HepG2 (cell line): Measurements from ENCODE around the gene CELF4. TPM values are rescaled to one million over a fixed set of nuclear protein-coding genes. Genes with fewer than 3 reads are reported as not detected.

Experiments used
- ATAC-seq: fragments of 200-7000 bp; cut with Tn5 transposase; 3 replicates; pipeline ENCODE4 v1.9.1; 2020; ENCODE audit warnings: mild to moderate bottlenecking, moderate library complexity
- BruUV-seq: library from RNA; stranded (reverse); fragments of 400-500 nt; replicated peaks from 2 replicates; lab custom pipeline; 2021; lab: Mats Ljungman, UMichigan
- CTCF ChIA-PET: fragments of 300-600 bp; formaldehyde crosslinking; extraction: SDS; loops from one replicate; lab custom pipeline; 2021; ENCODE audit warnings: low total read pairs, inconsistent platforms, low intra/inter-chr PET ratio; lab: Yijun Ruan, JAX
- POLR2A ChIA-PET: fragments of 350-600 bp; sonication (Branson Sonifier 250); formaldehyde crosslinking; loops from one replicate; lab custom pipeline; 2020; ENCODE audit warnings: antibody characterized with exemption, inconsistent platforms; lab: Yijun Ruan, JAX
- DNase-seq: peaks from one replicate; pipeline ENCODE4 v3.0.0-alpha.2; 2015; ENCODE audit warnings: low spot score
- FAIRE-seq: peaks from 3 replicates; lab custom pipeline; 2011; peaks lifted over from hg19 to GRCh38; lab: Jason Lieb, UNC
- H2AFZ ChIP-seq: one replicate; pipeline ENCODE4 v1.6.1; 2011; ENCODE audit warnings: low read length, inconsistent platforms
- H3K27ac ChIP-seq: fragments of 300-600 bp; 3 replicates; pipeline ENCODE4 v1.8.0; 2011; ENCODE audit warnings: mixed run types, mild to moderate bottlenecking, mixed read lengths, low read length, inconsistent platforms; ENCODE audit not compliant: insufficient read depth; ENCODE audit errors: extremely low read length
- H3K27me3 ChIP-seq, 2 experiments: fragments of 200-600 bp in 1 of 2; 2 replicates in 1 of 2; 3 replicates in 1 of 2; pipeline versions ENCODE4 v1.6.0 to v1.8.0; 2011; ENCODE audit warnings: low read length in 2 of 2, mild to moderate bottlenecking in 2 of 2, moderate library complexity in 2 of 2, inconsistent platforms in 1 of 2; ENCODE audit not compliant: insufficient read depth in 2 of 2, control insufficient read depth in 1 of 2
- H3K36me3 ChIP-seq, 2 experiments: fragments of 200-600 bp in 1 of 2; replicated peaks in 1 of 2; 2 replicates in 1 of 2; 3 replicates in 1 of 2; pipeline versions ENCODE4 v1.5.1 to v1.8.0; 2011; ENCODE audit warnings: low read length in 2 of 2, inconsistent platforms in 1 of 2; ENCODE audit not compliant: insufficient read depth in 2 of 2, control insufficient read depth in 1 of 2
- H3K4me1 ChIP-seq: 2 replicates; pipeline ENCODE4 v1.5.1; 2012; ENCODE audit warnings: low read length, inconsistent platforms; ENCODE audit not compliant: insufficient read depth
- H3K4me2 ChIP-seq: 2 replicates; pipeline ENCODE4 v1.6.0; 2011; ENCODE audit warnings: low read depth, low read length, inconsistent platforms
- H3K4me3 ChIP-seq, 3 experiments: fragments of 200-600 bp in 1 of 3; sonication (generic), shearing (Covaris generic) in 1 of 3; replicated peaks in 1 of 3; 2 replicates each; pipeline ENCODE4 v1.5.1; 2011 to 2016; ENCODE audit warnings: low read length in 3 of 3, inconsistent platforms in 2 of 3, low read depth in 2 of 3, mild to moderate bottlenecking in 2 of 3, control low read depth in 1 of 3, mixed read lengths in 1 of 3; ENCODE audit not compliant: insufficient read depth in 1 of 3
- H3K79me2 ChIP-seq: one replicate; pipeline ENCODE4 v1.6.1; 2011; ENCODE audit warnings: low read length, inconsistent platforms; ENCODE audit not compliant: insufficient read depth
- H3K9ac ChIP-seq: 2 replicates; pipeline ENCODE4 v1.6.0; 2011; ENCODE audit warnings: mild to moderate bottlenecking, low read depth, low read length, inconsistent platforms; ENCODE audit not compliant: insufficient read depth
- H3K9me3 ChIP-seq: 2 replicates; pipeline ENCODE4 v1.5.1; 2012; ENCODE audit warnings: mild to moderate bottlenecking, low read length
- H4K20me1 ChIP-seq: 2 replicates; pipeline ENCODE4 v1.6.0; 2011; ENCODE audit warnings: inconsistent platforms, mild to moderate bottlenecking, low read length, moderate library complexity; ENCODE audit not compliant: insufficient read depth
- ATAD3A ChIP-seq: sonication (generic); formaldehyde crosslinking; IDR thresholded peaks from 2 replicates; pipeline ENCODE4 v1.4.0; 2020; ENCODE audit warnings: missing genetic modification reagents
- HDAC6 ChIP-seq: fragments of 200-600 bp; sonication (generic); IDR thresholded peaks from 2 replicates; pipeline ENCODE4 v1.7.0; 2017; ENCODE audit warnings: mild to moderate bottlenecking, antibody characterized with exemption, low read length, low read depth
- PRMT3 ChIP-seq: sonication (generic); formaldehyde crosslinking; IDR thresholded peaks from 2 replicates; pipeline ENCODE4 v1.8.1; 2022; ENCODE audit warnings: low read depth, mild to moderate bottlenecking, moderate library complexity, missing genetic modification reagents, borderline replicate concordance
- SP5 ChIP-seq: IDR thresholded peaks from 2 replicates; pipeline ENCODE4 v1.6.1; 2016; ENCODE audit warnings: low read depth, borderline replicate concordance
- ZKSCAN1 ChIP-seq: fragments of 150-350 bp; IDR thresholded peaks from 2 replicates; pipeline ENCODE4 v1.6.1; 2014; ENCODE audit warnings: low read length
- WGBS: methylation state at CpG from one replicate; pipeline ENCODE4 v1.1.6; 2017; ENCODE audit warnings: low lambda C conversion rate; 5-methylcytosine and 5-hydroxymethylcytosine counted together
- in situ Hi-C: cut with HindIII; loops from 2 replicates; pipeline ENCODE4 v1.10.0; 2017; ENCODE audit warnings: low pct_unique_long_range_greater_than_20kb; ENCODE audit not compliant: extremely low pct_ligation_motif_present
- intact Hi-C: fragments of 100-400 bp; cut with micrococcal nuclease; formaldehyde crosslinking; loops from one replicate; pipeline ENCODE4 v1.10.0; 2022; ENCODE audit not compliant: unreplicated experiment
- polyA plus RNA-seq, 8 experiments: library from polyadenylated mRNA; depleted of rRNA in 3 of 8; stranded (reverse) in 7 of 8; unstranded in 1 of 8; fragments of >200 nt; fragmentation: Illumina TruSeq in 4 of 8; extraction: Trizol in 4 of 8; gene quantifications; 2 replicates each; pipeline versions ENCODE4 v1.2.1 to v1.2.3, GENCODE V29; 2011 to 2016; ENCODE audit warnings: low read depth in 4 of 8, missing spikeins in 1 of 8, mixed read lengths in 1 of 8; ENCODE audit not compliant: insufficient read depth in 1 of 8
- total RNA-seq, 5 experiments: library from RNA; depleted of rRNA; stranded (reverse); fragments of >200 nt; fragmentation: Illumina TruSeq; extraction: Trizol; gene quantifications; 2 replicates each; pipeline ENCODE4 v1.2.3, GENCODE V29; 2016; ENCODE audit warnings: low read depth in 1 of 5
- TF ChIP-seq, protein P1 (sequence below): sonication (generic); formaldehyde crosslinking; IDR thresholded peaks from 2 replicates; pipeline ENCODE4 v1.4.0; 2020; ENCODE audit warnings: missing genetic modification reagents
- TF ChIP-seq, protein P2 (sequence below): sonication (generic); formaldehyde crosslinking; IDR thresholded peaks from 2 replicates; pipeline ENCODE4 v1.5.0; 2020; ENCODE audit warnings: mild to moderate bottlenecking, missing genetic modification reagents, borderline replicate concordance
- TF ChIP-seq, protein P3 (sequence below): sonication (generic); formaldehyde crosslinking; IDR thresholded peaks from 2 replicates; pipeline ENCODE4 v1.4.0; 2020; ENCODE audit warnings: mild to moderate bottlenecking, low read depth, missing genetic modification reagents
- TF ChIP-seq, protein P4 (sequence below): conservative IDR thresholded peaks from 2 replicates; pipeline ENCODE4 v1.6.1; 2018; ENCODE audit warnings: missing genetic modification reagents

Gene CELF4
- total and polyA plus RNA-seq, 2 of the 13 experiments (the other 11 are each of a cell fraction or from before 2014, with no cell fraction given) = not detected

DNA sequence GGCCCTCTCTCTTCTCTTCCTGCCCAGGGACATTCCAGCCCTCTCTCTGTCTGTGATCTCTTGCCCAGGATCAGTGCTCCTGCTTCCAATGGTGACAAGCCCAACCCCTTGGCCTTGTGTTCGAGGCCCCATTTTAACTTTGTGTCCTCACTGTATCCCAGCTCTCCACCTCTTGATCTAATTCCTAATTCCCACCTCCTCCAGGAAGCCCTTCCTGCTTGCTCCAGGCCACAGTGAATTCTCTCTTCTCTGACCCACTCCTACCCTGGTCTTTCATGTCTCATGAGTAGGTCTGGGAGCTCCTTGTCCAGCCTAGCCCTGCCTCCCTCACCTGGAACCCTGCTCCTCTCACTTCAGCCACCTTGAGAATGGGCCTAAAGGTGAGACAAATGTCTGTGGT is 249.1 kb downstream of the CELF4 start:
- no peak for DNase-seq
- TF ChIP-seq SP5 (CRISPR knock-in tag) (no peak), ATAD3A (no peak), HDAC6 (no peak)
- TF ChIP-seq, protein P1, sequence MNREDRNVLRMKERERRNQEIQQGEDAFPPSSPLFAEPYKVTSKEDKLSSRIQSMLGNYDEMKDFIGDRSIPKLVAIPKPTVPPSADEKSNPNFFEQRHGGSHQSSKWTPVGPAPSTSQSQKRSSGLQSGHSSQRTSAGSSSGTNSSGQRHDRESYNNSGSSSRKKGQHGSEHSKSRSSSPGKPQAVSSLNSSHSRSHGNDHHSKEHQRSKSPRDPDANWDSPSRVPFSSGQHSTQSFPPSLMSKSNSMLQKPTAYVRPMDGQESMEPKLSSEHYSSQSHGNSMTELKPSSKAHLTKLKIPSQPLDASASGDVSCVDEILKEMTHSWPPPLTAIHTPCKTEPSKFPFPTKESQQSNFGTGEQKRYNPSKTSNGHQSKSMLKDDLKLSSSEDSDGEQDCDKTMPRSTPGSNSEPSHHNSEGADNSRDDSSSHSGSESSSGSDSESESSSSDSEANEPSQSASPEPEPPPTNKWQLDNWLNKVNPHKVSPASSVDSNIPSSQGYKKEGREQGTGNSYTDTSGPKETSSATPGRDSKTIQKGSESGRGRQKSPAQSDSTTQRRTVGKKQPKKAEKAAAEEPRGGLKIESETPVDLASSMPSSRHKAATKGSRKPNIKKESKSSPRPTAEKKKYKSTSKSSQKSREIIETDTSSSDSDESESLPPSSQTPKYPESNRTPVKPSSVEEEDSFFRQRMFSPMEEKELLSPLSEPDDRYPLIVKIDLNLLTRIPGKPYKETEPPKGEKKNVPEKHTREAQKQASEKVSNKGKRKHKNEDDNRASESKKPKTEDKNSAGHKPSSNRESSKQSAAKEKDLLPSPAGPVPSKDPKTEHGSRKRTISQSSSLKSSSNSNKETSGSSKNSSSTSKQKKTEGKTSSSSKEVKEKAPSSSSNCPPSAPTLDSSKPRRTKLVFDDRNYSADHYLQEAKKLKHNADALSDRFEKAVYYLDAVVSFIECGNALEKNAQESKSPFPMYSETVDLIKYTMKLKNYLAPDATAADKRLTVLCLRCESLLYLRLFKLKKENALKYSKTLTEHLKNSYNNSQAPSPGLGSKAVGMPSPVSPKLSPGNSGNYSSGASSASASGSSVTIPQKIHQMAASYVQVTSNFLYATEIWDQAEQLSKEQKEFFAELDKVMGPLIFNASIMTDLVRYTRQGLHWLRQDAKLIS = no peak
- TF ChIP-seq, all 625 proteins: peak for 0
- Histone ChIP-seq H3K9ac (no peak overlapping the region), H3K27me3 (peaks cover 0 to 15% of the 10 kb centered on the region in 2 experiments; a peak in 2 of 5 replicates), H3K4me2 (no peak overlapping the region), H3K27ac (no peak overlapping the region), H3K4me1 (no peaks in the 10 kb centered on the region), H2AFZ (no peak overlapping the region), H3K9me3 (no peaks in the 10 kb centered on the region), H3K4me3 (no peak overlapping the region), H4K20me1 (no peaks in the 10 kb centered on the region), H3K79me2 (no peaks in the 10 kb centered on the region), H3K36me3 (no peaks in the 10 kb centered on the region)
- ChIA-PET CTCF (no interaction called here), POLR2A (no interaction called here)
- no TSS peak for BruUV-seq
- ATAC-seq (no peak), FAIRE-seq (no peak)
- 0% methylated on average over 1 of the region's 1 CpG for WGBS
- in situ Hi-C loops = no loop called here
- intact Hi-C loops = no loop called here

DNA sequence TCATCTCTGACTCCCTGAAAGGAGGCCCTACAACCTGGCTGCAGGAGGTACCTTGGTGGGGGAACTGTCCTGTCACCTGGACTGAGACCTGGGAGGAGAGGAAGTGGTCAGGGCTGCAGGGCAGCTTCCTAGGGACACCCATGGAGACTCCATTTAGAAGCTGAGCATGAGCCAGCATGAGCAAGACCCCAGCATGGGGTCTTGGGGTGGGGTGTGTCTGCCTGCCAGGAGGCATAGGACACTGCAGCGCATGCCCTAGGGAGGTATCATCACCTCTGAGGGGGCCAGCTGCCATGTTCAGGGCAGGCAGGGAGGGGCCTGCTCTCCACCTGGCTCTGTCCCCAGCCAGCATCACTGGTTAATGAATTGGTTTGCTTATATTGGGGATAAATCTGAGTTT is 249.7 kb downstream of the CELF4 start:
- FAIRE-seq = no peak
- intact Hi-C loops = no loop called here
- no peaks in the 10 kb centered on the region for H3K4me1 ChIP-seq
- TF ChIP-seq, protein P2, sequence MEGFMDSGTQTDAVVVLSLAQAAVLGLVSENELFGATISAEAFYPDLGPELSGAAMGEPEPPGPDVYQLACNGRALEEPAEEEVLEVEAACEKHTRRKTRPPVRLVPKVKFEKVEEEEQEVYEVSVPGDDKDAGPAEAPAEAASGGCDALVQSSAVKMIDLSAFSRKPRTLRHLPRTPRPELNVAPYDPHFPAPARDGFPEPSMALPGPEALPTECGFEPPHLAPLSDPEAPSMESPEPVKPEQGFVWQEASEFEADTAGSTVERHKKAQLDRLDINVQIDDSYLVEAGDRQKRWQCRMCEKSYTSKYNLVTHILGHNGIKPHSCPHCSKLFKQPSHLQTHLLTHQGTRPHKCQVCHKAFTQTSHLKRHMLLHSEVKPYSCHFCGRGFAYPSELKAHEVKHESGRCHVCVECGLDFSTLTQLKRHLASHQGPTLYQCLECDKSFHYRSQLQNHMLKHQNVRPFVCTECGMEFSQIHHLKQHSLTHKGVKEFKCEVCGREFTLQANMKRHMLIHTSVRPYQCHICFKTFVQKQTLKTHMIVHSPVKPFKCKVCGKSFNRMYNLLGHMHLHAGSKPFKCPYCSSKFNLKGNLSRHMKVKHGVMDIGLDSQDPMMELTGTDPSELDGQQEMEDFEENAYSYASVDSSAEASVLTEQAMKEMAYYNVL = no peak
- TF ChIP-seq, protein P3, sequence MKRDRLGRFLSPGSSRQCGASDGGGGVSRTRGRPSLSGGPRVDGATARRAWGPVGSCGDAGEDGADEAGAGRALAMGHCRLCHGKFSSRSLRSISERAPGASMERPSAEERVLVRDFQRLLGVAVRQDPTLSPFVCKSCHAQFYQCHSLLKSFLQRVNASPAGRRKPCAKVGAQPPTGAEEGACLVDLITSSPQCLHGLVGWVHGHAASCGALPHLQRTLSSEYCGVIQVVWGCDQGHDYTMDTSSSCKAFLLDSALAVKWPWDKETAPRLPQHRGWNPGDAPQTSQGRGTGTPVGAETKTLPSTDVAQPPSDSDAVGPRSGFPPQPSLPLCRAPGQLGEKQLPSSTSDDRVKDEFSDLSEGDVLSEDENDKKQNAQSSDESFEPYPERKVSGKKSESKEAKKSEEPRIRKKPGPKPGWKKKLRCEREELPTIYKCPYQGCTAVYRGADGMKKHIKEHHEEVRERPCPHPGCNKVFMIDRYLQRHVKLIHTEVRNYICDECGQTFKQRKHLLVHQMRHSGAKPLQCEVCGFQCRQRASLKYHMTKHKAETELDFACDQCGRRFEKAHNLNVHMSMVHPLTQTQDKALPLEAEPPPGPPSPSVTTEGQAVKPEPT (CRISPR knock-in tag) = no peak
- no peak for TF ChIP-seq ZKSCAN1
- TF ChIP-seq PRMT3 = no peak
- TF ChIP-seq HDAC6 = no peak
- TF ChIP-seq, protein P4, sequence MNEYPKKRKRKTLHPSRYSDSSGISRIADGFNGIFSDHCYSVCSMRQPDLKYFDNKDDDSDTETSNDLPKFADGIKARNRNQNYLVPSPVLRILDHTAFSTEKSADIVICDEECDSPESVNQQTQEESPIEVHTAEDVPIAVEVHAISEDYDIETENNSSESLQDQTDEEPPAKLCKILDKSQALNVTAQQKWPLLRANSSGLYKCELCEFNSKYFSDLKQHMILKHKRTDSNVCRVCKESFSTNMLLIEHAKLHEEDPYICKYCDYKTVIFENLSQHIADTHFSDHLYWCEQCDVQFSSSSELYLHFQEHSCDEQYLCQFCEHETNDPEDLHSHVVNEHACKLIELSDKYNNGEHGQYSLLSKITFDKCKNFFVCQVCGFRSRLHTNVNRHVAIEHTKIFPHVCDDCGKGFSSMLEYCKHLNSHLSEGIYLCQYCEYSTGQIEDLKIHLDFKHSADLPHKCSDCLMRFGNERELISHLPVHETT (CRISPR knock-in tag) = no peak

More for the DNA sequence above, 249.7 kb downstream of the CELF4 start:
- Histone ChIP-seq H3K27me3 (peaks cover 0 to 10% of the 10 kb centered on the region in 2 experiments; a peak in 2 of 5 replicates), H3K9me3 (no peaks in the 10 kb centered on the region), H3K4me3 (no peak overlapping the region), H3K27ac (no peak overlapping the region), H3K79me2 (no peaks in the 10 kb centered on the region), H4K20me1 (no peaks in the 10 kb centered on the region), H3K36me3 (no peaks in the 10 kb centered on the region), H2AFZ (no peak overlapping the region), H3K9ac (no peak overlapping the region), H3K4me2 (no peak overlapping the region)
- no TSS peak for BruUV-seq
- in situ Hi-C loops = no loop called here
- DNase-seq (no peak), ATAC-seq (no peak)
- ChIA-PET POLR2A (no interaction called here), CTCF (no interaction called here)
- WGBS = no CpG with 5 or more reads among the region's 1 CpG
